Activated CD8-positive, alpha-beta memory T cell treated with anti-CD3 and anti-CD28 coated beads, Interleukin-2, amount 10 ng/mL, durations not matched to agents 7 days and 5 days (primary cell): Measurements from ENCODE around the gene LDLR. TPM values are rescaled to one million over a fixed set of nuclear protein-coding genes. Genes with fewer than 3 reads are reported as not detected.
"Not testable (repeated sequence)": the region's sequence is repeated elsewhere in the genome, so short reads cannot be mapped to it uniquely, and the experiment has no call there.

ENCODE experiments used
- ATAC-seq: fragments of 150-1000 bp; cut with Tn5 transposase; one replicate; pipeline ENCODE4 v1.10.0; 2021; ENCODE audit warnings: moderate library complexity
- CTCF ChIA-PET: fragments of 350-600 bp; sonication (Branson Sonifier 250); formaldehyde crosslinking; loops from one replicate; lab custom pipeline; 2021; ENCODE audit warnings: antibody characterized with exemption; lab: Charles Lee
- DNase-seq: peaks from one replicate; pipeline ENCODE4 v3.0.0-alpha.2; 2020
- H3K27ac Mint-ChIP-seq: one replicate; pipeline ENCODE4 v1.8.0; 2021; ENCODE audit warnings: mild to moderate bottlenecking, mixed read lengths
- H3K27me3 Mint-ChIP-seq: one replicate; pipeline ENCODE4 v1.8.0; 2021; ENCODE audit warnings: mixed read lengths
- H3K36me3 Mint-ChIP-seq: one replicate; pipeline ENCODE4 v1.8.0; 2021; ENCODE audit warnings: mild to moderate bottlenecking, mixed read lengths
- H3K4me1 Mint-ChIP-seq: one replicate; pipeline ENCODE4 v1.8.0; 2021; ENCODE audit warnings: mixed read lengths
- H3K4me3 Mint-ChIP-seq: one replicate; pipeline ENCODE4 v1.8.0; 2021; ENCODE audit warnings: mild to moderate bottlenecking, moderate library complexity, mixed read lengths
- H3K9me3 Mint-ChIP-seq: one replicate; pipeline ENCODE4 v1.8.0; 2022; ENCODE audit warnings: low read depth, mixed read lengths
- total RNA-seq, 2 experiments: library from RNA; stranded (reverse); gene quantifications; one replicate each; pipeline ENCODE4 v1.2.3, GENCODE V29; 2021

LDLR gene
- total RNA-seq, 2 experiments from 2014 or later, result 118 to 141 TPM

DNA sequence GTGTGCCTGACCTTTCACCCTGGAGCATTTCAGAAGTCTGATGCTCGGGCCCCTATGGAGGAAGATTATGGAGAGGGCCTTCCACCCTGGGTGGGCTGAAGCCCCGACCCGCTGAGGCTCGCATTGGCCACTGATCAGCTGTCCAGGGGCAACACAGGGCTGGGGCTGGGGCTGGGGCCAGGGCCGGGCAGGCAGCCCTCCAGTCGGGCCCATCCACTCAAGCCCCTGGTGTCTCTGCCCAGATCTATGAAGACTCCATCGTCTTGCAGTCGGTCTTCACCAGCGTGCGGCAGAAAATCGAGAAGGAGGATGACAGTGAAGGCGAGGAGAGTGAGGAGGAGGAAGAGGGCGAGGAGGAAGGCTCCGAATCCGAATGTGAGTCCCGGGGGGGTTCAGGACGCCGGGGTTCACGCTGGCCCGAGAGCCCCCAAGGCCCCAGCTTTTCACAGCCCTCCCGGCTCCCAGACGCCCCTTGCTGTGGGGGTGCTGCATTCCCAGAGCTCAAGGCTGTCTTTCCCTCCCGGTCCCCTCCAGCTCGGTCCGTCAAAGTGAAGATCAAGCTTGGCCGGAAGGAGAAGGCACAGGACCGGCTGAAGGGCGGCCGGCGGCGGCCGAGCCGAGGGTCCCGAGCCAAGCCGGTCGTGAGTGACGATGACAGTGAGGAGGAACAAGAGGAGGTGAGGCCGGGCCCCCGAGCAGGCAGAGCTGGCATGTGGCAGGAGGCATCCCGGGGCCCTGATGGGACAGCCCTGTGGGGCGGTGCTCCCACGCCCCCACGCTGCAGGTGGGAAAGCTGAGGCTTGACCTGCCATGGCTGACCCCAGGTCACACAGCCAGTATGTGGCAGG lies 29.5 kb upstream of the LDLR start:
- Mint-ChIP-seq H3K4me1 (no peaks in the 10 kb centered on the region), H3K27ac (no peak overlapping the region), H3K4me3 (no peak overlapping the region), H3K27me3 (no peaks in the 10 kb centered on the region), H3K36me3 (peaks cover 3% of the 10 kb centered on the region), H3K9me3 (no peaks in the 10 kb centered on the region)
- ATAC-seq (no peak), DNase-seq (no peak)
- CTCF ChIA-PET, result interaction anchor here (1.8 kb wide), 1 partner anchor 24 kb away, joined by 6 read pairs; no protein-coding TSS in a partner anchor

DNA sequence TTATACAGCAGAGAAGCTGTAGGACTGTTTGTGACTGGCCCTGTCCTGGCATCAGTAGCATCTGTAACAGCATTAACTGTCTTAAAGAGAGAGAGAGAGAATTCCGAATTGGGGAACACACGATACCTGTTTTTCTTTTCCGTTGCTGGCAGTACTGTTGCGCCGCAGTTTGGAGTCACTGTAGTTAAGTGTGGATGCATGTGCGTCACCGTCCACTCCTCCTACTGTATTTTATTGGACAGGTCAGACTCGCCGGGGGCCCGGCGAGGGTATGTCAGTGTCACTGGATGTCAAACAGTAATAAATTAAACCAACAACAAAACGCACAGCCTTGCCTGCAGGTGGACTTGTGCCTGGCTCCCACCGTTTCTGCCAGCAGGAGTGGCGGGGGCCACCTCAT lies 27.3 kb upstream of the LDLR start:
- peaks cover 8% of the 10 kb centered on the region for H3K36me3 Mint-ChIP-seq
- H3K9me3 Mint-ChIP-seq, result no peaks in the 10 kb centered on the region
- no peaks in the 10 kb centered on the region for H3K27me3 Mint-ChIP-seq
- H3K4me3 Mint-ChIP-seq, result no peak overlapping the region
- no peaks in the 10 kb centered on the region for H3K4me1 Mint-ChIP-seq
- H3K27ac Mint-ChIP-seq, result no peak overlapping the region
- no peak for DNase-seq
- CTCF ChIA-PET, result no interaction called here
- no peak for ATAC-seq

DNA sequence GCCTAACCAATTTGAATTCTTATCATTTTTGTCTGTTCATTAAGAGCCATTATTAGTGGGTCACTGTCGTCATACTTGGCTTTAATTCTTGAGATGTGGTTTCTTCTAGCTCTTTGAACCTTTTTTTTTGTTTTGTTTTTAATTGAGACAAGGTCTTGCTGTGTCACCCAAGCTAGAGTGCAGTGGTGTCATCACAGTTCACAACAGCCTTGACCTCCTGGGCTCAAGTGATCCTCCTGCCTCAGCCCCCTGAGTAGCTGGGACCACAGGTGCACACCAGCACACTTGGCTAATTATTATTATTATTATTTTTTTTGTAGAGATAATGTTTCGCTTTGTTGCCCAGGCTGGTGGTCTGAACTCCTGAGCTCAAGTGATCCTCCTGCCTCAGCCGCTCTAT lies 25.8 kb upstream of the LDLR start:
- no peaks in the 10 kb centered on the region for H3K9me3 Mint-ChIP-seq
- H3K4me3 Mint-ChIP-seq, result no peak overlapping the region
- H3K4me1 Mint-ChIP-seq, result no peaks in the 10 kb centered on the region
- ATAC-seq (no peak), DNase-seq (no peak)
- H3K27ac Mint-ChIP-seq, result no peak overlapping the region
- CTCF ChIA-PET, result interaction anchor here (2.6 kb wide), 1 partner anchor 28 kb away, joined by 8 read pairs; no protein-coding TSS in a partner anchor
- H3K27me3 Mint-ChIP-seq, result no peaks in the 10 kb centered on the region
- H3K36me3 Mint-ChIP-seq, result peaks cover 16% of the 10 kb centered on the region

DNA sequence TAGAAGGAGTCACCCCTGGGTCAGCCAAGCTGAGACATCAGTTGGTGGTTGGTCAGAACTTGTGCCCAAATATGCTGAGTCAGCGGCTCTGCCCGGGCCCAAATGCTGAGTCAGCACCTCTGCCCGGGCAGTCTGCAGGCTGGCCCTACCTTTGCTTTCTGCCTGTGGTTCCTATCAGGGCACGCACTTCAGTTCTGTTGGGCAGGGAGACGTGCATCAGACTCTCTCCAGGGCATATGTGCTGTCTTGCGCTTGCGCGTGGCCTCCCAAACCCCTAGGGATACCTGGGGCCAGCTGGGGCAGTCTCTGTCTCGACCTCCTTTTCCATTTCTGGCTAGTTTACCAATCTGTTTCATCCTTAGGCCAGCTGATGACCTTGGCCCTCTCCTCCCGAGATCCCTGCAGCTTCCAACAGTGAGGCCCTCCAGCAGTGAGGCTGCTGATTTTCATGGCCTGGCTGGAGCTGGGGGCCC lies 24.4 kb upstream of the LDLR start:
- no peaks in the 10 kb centered on the region for H3K9me3 Mint-ChIP-seq
- no peak overlapping the region for H3K4me3 Mint-ChIP-seq
- ATAC-seq (no peak), DNase-seq (no peak)
- H3K36me3 Mint-ChIP-seq, result peaks cover 16% of the 10 kb centered on the region
- peak overlapping the region; percentile 3 for H3K27ac Mint-ChIP-seq
- peaks cover 2% of the 10 kb centered on the region for H3K4me1 Mint-ChIP-seq
- CTCF ChIA-PET, result interaction anchor here (0.7 to 2.6 kb wide), 2 partner anchors 29 to 123 kb away, joined by 3 to 8 read pairs; no protein-coding TSS in a partner anchor
- H3K27me3 Mint-ChIP-seq, result no peaks in the 10 kb centered on the region

DNA sequence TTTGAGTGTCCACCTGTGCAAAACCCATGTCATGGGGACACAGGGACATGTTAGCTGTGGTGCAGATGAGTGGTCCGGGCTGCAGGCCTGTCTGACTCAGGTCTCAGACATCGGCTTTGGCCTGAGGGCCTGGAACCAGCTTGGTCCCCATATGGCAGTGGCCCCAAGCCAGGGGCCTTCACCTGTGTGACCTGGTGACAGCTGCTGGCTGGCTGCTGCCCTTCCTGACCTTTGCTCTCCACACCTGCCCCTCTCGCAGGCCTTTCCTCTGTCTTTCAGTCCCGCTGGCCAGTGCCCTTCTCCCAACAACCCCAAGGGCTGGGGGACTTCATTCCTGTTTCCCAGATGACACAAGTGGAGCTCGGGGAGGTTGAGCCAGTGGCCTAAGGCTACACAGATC lies 22.9 kb upstream of the LDLR start:
- DNase-seq (no peak), ATAC-seq (no peak)
- peaks cover 2% of the 10 kb centered on the region for H3K4me1 Mint-ChIP-seq
- peaks cover 15% of the 10 kb centered on the region for H3K36me3 Mint-ChIP-seq
- H3K27me3 Mint-ChIP-seq, result no peaks in the 10 kb centered on the region
- H3K4me3 Mint-ChIP-seq, result no peak overlapping the region
- H3K9me3 Mint-ChIP-seq, result no peaks in the 10 kb centered on the region
- CTCF ChIA-PET, result interaction anchor here (0.9 kb wide), 1 partner anchor 30 kb away, joined by 5 read pairs; no protein-coding TSS in a partner anchor
- H3K27ac Mint-ChIP-seq, result no peak overlapping the region

DNA sequence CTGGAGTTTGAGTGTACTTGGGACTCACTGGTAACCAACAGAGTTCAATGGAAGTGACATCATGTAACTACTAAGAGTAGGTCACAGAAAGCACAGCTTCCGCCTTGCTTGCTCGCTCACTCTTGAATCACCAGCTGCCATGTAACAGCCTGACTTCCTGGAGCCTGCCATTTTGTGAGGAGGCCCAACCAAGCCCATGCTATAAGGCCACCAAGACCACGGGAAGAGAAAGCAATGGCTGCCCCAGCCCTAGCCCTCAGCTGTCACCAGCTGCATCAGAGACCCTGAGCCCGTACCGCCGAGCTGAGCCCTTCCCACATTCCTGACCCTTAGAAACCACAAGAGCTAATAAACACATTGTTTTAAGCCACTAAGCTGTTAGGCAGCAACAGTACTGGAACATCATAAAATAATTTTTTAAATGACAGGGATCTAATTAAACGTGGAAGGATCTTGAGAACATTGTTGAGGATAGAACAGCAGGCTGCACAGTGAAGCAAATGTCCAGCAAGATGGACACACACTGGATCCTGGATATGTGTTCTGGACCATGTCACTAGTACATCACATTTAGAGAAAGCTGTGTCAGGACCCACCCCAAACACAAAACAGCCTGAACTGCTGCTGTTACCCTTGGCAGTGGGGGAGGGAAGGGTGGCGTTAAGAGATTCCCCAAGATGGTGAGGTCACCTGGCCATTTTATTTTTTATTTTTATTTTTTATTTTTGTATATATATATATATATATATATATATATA lies 21.7 kb upstream of the LDLR start:
- ATAC-seq (no peak), DNase-seq (no peak)
- Mint-ChIP-seq H3K27me3 (no peaks in the 10 kb centered on the region), H3K36me3 (peaks cover 15% of the 10 kb centered on the region), H3K27ac (no peak overlapping the region), H3K9me3 (no peaks in the 10 kb centered on the region), H3K4me3 (no peak overlapping the region), H3K4me1 (peaks cover 2% of the 10 kb centered on the region)
- CTCF ChIA-PET, result interaction anchor here (1.0 to 1.2 kb wide), 2 partner anchors 13 to 131 kb away, joined by 3 read pairs; no protein-coding TSS in a partner anchor

DNA sequence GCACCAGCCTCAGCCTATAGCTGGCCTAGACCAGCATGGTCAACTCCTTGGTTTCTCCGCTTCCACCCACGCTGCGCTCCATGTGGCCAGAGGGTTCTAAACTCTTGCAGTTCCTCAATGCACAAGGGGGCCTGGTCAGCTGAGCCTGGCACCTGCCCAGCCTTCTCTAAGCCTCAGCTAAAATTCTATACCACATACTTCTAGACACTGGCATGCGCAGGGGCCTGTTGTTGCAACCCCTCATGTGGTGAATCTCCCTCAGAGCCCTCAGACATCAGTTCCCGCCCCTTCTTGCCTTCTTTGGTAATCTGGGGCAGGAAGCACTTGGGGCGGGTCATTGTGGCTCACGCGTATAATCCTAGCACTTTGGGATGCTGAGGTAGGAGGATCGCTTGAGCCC lies 19.7 kb upstream of the LDLR start:
- no peak for DNase-seq
- CTCF ChIA-PET, result interaction anchor here (1.3 kb wide), 1 partner anchor 63 kb away, joined by 3 read pairs; no protein-coding TSS in a partner anchor
- H3K4me3 Mint-ChIP-seq, result no peak overlapping the region
- H3K4me1 Mint-ChIP-seq, result peaks cover 3% of the 10 kb centered on the region
- H3K9me3 Mint-ChIP-seq, result no peaks in the 10 kb centered on the region
- H3K27ac Mint-ChIP-seq, result no peak overlapping the region
- no peak for ATAC-seq
- peaks cover 15% of the 10 kb centered on the region for H3K36me3 Mint-ChIP-seq
- no peaks in the 10 kb centered on the region for H3K27me3 Mint-ChIP-seq

DNA sequence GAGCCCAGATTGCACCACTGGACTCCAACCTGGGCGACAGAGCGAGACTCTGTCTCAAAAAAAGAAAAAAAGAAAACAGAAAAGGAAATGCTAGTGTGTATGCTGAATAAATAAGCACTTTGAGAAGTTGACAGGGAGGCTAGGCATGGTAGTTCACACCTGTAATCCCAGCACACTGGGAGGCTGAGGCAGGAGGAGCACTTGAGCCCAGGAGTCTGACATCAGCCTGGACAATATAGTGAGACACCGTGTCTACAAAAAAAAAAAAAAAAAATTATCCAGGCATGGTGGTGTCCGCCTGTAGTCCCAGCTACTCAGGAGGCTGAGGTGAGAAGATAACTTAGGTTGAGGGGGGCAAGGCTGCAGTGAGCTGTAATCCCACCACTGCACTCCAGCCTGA lies 19.1 kb upstream of the LDLR start:
- ATAC-seq (no peak), DNase-seq (no peak)
- Mint-ChIP-seq H3K4me3 (no peak overlapping the region), H3K36me3 (peaks cover 15% of the 10 kb centered on the region), H3K27me3 (no peaks in the 10 kb centered on the region), H3K9me3 (no peaks in the 10 kb centered on the region), H3K4me1 (peaks cover 3% of the 10 kb centered on the region), H3K27ac (no peak overlapping the region)
- CTCF ChIA-PET, result no interaction called here

DNA sequence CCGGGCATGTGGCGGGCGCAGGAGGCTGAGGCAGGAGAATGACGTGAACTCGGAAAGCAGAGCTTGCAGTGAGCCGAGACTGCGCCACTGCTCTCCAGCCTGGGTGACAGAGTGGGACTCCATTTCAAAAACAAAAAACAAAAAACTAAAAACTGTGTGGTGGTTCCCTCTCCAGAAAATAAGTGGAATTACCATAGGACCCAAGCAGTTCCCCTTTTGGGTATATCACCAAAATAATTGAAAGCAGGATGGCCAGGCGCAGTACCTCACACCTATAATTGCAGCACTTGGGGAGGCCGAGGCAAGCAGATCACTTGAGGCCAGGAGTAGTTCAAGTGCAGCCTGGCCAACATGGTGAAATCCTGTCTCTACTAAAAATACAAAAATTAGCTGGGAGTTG lies 15.7 kb upstream of the LDLR start:
- H3K4me1 Mint-ChIP-seq, result peaks cover 3% of the 10 kb centered on the region
- H3K27me3 Mint-ChIP-seq, result no peaks in the 10 kb centered on the region
- no peak overlapping the region for H3K27ac Mint-ChIP-seq
- ATAC-seq (no peak), DNase-seq (no peak)
- no peaks in the 10 kb centered on the region for H3K9me3 Mint-ChIP-seq
- no peak overlapping the region for H3K4me3 Mint-ChIP-seq
- CTCF ChIA-PET, result interaction anchor here (1.2 kb wide), 1 partner anchor 38 kb away, joined by 4 read pairs; no protein-coding TSS in a partner anchor
- peaks cover 2% of the 10 kb centered on the region for H3K36me3 Mint-ChIP-seq

DNA sequence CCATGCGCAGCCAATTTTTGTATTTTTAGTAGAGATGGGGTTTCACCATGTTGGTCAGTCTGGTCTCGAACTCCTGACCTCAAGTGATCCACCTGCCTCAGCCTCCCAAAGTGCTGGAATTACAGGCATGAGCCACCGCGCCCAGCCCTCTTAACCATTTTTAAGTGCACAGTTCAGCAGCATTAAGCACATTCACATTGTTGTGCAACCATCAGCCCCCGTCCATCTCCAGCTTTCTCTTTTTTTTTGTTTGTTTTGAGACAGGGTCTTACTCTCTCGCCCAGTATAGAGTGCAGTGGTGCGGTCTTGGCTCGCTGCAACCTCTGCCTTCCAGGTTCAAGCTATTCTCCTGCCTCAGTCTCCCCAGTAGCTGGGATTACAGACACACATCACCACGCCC lies 12.5 kb upstream of the LDLR start:
- H3K27ac Mint-ChIP-seq, H3K9me3 Mint-ChIP-seq, H3K27me3 Mint-ChIP-seq, H3K4me1 Mint-ChIP-seq, DNase-seq, ATAC-seq, CTCF ChIA-PET, H3K4me3 Mint-ChIP-seq, H3K36me3 Mint-ChIP-seq: not testable (repeated sequence)

DNA sequence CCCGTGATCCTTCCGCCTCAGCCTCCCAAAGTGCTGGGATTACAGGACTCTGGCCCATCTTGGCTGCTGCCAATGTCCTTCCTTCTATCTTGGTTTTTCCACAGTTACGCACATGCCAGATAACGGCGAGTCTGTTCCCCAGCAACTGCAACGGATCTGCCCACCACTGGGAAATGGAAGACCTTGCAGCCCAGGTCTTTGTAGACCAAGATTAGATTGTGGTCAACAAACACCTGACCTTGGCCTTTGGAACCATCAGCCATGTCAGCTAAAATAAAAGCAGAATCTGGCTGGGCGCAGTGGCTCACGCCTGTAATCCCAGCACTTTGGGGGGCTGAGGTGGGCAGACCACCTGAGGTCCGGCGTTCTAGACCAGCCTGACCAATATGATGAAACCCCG lies 10.4 kb upstream of the LDLR start:
- Mint-ChIP-seq H3K36me3 (no peaks in the 10 kb centered on the region), H3K4me3 (no peak overlapping the region), H3K27ac (no peak overlapping the region), H3K4me1 (peaks cover 2% of the 10 kb centered on the region), H3K27me3 (no peaks in the 10 kb centered on the region), H3K9me3 (no peaks in the 10 kb centered on the region)
- CTCF ChIA-PET, result no interaction called here
- ATAC-seq, result no peak
- DNase-seq, result no peak

DNA sequence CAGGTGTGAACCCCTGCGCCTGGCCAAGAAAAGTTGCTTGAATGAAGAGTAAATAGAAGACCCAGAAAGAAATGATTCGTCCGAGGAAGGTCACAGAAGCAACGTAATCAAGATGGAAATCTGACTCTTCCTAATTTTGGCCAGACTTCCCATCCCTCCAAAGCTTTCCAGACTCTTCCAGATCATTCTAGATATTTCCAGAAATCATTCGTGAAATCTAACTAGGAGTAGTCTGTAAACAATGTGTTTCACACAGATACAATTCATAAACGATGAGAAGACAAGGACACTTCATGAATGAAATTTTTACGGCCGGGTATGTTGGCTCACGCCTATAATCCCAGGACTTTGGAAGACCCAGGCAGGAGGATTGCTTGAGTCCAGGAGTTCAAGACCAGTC lies 9.3 kb upstream of the LDLR start:
- H3K4me3 Mint-ChIP-seq, result no peak overlapping the region
- H3K27me3 Mint-ChIP-seq, result no peaks in the 10 kb centered on the region
- H3K9me3 Mint-ChIP-seq, result no peaks in the 10 kb centered on the region
- CTCF ChIA-PET, result interaction anchor here (1.1 to 1.6 kb wide), 2 partner anchors 12 to 46 kb away, joined by 3 read pairs; no protein-coding TSS in a partner anchor
- H3K4me1 Mint-ChIP-seq, result peaks cover 4% of the 10 kb centered on the region
- ATAC-seq (no peak), DNase-seq (no peak)
- no peak overlapping the region for H3K27ac Mint-ChIP-seq
- no peaks in the 10 kb centered on the region for H3K36me3 Mint-ChIP-seq

DNA sequence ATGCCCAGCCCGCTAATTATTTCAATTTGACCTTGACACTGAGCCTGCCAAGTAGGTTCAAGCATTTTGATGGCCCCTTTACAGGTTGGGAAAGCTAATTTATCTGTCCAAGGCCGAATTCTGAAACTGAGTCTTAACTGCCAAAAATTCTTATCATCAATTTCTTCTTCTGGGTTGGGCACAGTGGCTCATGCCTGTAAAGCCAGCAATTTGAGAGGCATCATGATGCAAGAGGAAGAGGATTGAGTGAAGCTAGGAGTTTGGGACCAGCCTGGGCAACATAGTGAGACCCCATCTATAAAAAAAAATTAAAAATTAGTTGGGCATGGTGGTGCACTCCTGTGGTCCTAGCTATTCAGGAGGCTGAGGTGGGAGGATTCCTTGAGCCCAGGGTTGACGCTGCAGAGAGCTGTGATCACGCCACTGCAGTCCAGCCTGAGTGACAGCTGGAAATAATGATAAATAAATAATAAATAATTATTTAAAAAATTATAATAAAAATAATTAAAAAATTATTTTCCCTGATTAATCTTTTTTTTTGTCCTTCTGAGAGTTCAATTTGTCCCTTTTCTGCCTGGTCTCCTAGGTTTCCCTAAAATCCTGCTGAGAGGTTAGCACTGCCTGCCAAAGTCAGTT lies 1.3 kb upstream of the LDLR start:
- Mint-ChIP-seq H3K4me1 (peaks cover 38% of the 10 kb centered on the region), H3K27me3 (no peaks in the 10 kb centered on the region), H3K9me3 (no peaks in the 10 kb centered on the region), H3K36me3 (peaks cover 18% of the 10 kb centered on the region), H3K27ac (peak overlapping the region; percentile 99), H3K4me3 (no peak overlapping the region)
- no peak for ATAC-seq
- no peak for DNase-seq
- CTCF ChIA-PET, result interaction anchor here (0.9 to 8.2 kb wide), 6 partner anchors 40 to 217 kb away, joined by 3 to 43 read pairs (median 6); no protein-coding TSS in a partner anchor
